Measurements from ENCODE around the gene APOLD1.
"Not testable (repeated sequence)": the region's sequence is repeated elsewhere in the genome, so short reads cannot be mapped to it uniquely, and the experiment has no call there.

The APOLD1 gene

GRCh38 chr12:12807517-12807903, 22.1 kb downstream of the APOLD1 start:
- DNase-seq (ENCODE audit: low read depth in 2 of 2), result not testable (repeated sequence)

GRCh38 chr12:12807970-12808702, 22.7 kb downstream of the APOLD1 start:
- no peak for DNase-seq (ENCODE audit: low read depth in 2 of 2)

- DNase-seq (ENCODE audit: low read depth in 2 of 2), result no peak
Measured at GRCh38 chr12:12810553-12811021, 25.1 kb downstream of the APOLD1 start.

- no peak for DNase-seq (ENCODE audit: low read depth in 2 of 2)
Measured at GRCh38 chr12:12811343-12811742, 25.9 kb downstream of the APOLD1 start.

- DNase-seq (ENCODE audit: low read depth in 2 of 2), result no peak
Measured at GRCh38 chr12:12812174-12812573, 26.7 kb downstream of the APOLD1 start.

GRCh38 chr12:12812618-12813119, 27.2 kb downstream of the APOLD1 start:
- DNase-seq (ENCODE audit: low read depth in 2 of 2), result no peak

- peak; percentile 89 to 93 for DNase-seq (ENCODE audit: low read depth in 2 of 2)
Measured at GRCh38 chr12:12813120-12814101, 28.0 kb downstream of the APOLD1 start, which contains the start of gene DDX47. Gene DDX47 (plus strand): TSS chr12:12813346. CDS start chr12:12813368, 22 bp downstream.

GRCh38 chr12:12817616-12818015, 32.2 kb downstream of the APOLD1 start:
- no peak for DNase-seq (ENCODE audit: low read depth in 2 of 2)

- no peak for DNase-seq (ENCODE audit: low read depth in 2 of 2)
Measured at GRCh38 chr12:12818701-12819100, 33.2 kb downstream of the APOLD1 start.

- no peak for DNase-seq (ENCODE audit: low read depth in 2 of 2)
Measured at GRCh38 chr12:12819221-12819620, 33.8 kb downstream of the APOLD1 start.

- DNase-seq (ENCODE audit: low read depth in 2 of 2), result no peak
Measured at GRCh38 chr12:12819752-12820311, 34.4 kb downstream of the APOLD1 start.

GRCh38 chr12:12820376-12820775, 34.9 kb downstream of the APOLD1 start:
- not testable (repeated sequence) for DNase-seq (ENCODE audit: low read depth in 2 of 2)

- no peak for DNase-seq (ENCODE audit: low read depth in 2 of 2)
Measured at GRCh38 chr12:12821975-12822374, 36.5 kb downstream of the APOLD1 start.

GRCh38 chr12:12822886-12823285, 37.4 kb downstream of the APOLD1 start:
- DNase-seq (ENCODE audit: low read depth in 2 of 2), result no peak

- no peak for DNase-seq (ENCODE audit: low read depth in 2 of 2)
Measured at GRCh38 chr12:12823300-12823699, 37.8 kb downstream of the APOLD1 start.

GRCh38 chr12:12823811-12824210, 38.4 kb downstream of the APOLD1 start:
- DNase-seq (ENCODE audit: low read depth in 2 of 2), result no peak

- DNase-seq (ENCODE audit: low read depth in 2 of 2), result no peak
Measured at GRCh38 chr12:12835378-12836146, 50.1 kb downstream of the APOLD1 start.

- no peak for DNase-seq (ENCODE audit: low read depth in 2 of 2)
Measured at GRCh38 chr12:12836571-12836970, 51.1 kb downstream of the APOLD1 start.

- peak in 1 of 2 donors; percentile 8 for DNase-seq (ENCODE audit: low read depth in 2 of 2)
Measured at GRCh38 chr12:12837025-12837812, 51.8 kb downstream of the APOLD1 start.

GRCh38 chr12:12837813-12838153, 52.3 kb downstream of the APOLD1 start:
- DNase-seq (ENCODE audit: low read depth in 2 of 2), result no peak
